ENCODE data around the gene STAT1. TPM values are rescaled to one million over a fixed set of nuclear protein-coding genes. Genes with fewer than 3 reads are reported as not detected.

STAT1 gene
- total RNA-seq, 1 experiment from 2014 or later = 73.4 TPM

DNA sequence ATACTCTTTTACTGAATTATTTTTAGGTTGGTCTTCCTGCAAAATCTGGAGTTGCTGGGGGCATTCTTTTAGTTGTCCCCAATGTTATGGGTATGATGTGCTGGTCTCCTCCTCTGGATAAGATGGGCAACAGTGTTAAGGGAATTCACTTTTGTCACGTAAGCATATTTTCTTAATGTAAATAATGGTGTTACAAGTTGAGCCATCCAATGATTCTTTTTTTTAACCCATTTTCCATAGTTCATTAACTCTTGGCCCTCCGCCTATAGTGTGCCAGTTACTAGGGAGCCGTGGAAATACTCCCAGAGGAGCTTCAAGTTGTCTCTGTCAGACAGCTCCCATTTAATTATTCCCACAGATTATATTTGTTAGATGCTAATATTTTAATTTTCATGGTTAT is 83.6 kb downstream of the STAT1 start:
- in situ Hi-C loops (cut with HindIII; ENCODE audit: low pct_unique_long_range_greater_than_20kb, low sequenced_read_pairs) = no loop called here
- Histone ChIP-seq H3K4me1 (ENCODE audit: control insufficient read depth, insufficient read depth, low read length) (no peaks in the 10 kb centered on the region), H3K9me3 (ENCODE audit: control insufficient read depth, insufficient read depth, low read depth, low read length) (no peaks in the 10 kb centered on the region), H3K4me3 (ENCODE audit: low read depth in 2 of 2, low read length in 2 of 2) (no peak overlapping the region), H3K27me3 (ENCODE audit: control insufficient read depth, insufficient read depth, low read length) (no peaks in the 10 kb centered on the region), H3K36me3 (ENCODE audit: control insufficient read depth, insufficient read depth, low read length) (peaks cover 28% of the 10 kb centered on the region), H3K27ac (ENCODE audit: low read length) (no peak overlapping the region)
- ChIA-PET POLR2A (no interaction called here), CTCF (no interaction called here)
- no TSS peak for BruUV-seq (replicated peaks)
- DNase-seq (ENCODE audit: low read depth, low spot score) = no peak
- intact Hi-C loops (cut with micrococcal nuclease; ENCODE audit: unreplicated experiment) = no loop called here
- no peak for ATAC-seq
- TF ChIP-seq SIN3A (IDR thresholded peaks at IDR 0.05; ENCODE audit: borderline replicate concordance, insufficient read depth, low read depth, low read length) (no peak), TCF7L2 (IDR thresholded peaks at IDR 0.05; ENCODE audit: low read depth, low read length) (no peak), POLR2AphosphoS5 (IDR thresholded peaks at IDR 0.05; ENCODE audit: low read depth, low read length) (no peak)
- TF ChIP-seq, protein P1, sequence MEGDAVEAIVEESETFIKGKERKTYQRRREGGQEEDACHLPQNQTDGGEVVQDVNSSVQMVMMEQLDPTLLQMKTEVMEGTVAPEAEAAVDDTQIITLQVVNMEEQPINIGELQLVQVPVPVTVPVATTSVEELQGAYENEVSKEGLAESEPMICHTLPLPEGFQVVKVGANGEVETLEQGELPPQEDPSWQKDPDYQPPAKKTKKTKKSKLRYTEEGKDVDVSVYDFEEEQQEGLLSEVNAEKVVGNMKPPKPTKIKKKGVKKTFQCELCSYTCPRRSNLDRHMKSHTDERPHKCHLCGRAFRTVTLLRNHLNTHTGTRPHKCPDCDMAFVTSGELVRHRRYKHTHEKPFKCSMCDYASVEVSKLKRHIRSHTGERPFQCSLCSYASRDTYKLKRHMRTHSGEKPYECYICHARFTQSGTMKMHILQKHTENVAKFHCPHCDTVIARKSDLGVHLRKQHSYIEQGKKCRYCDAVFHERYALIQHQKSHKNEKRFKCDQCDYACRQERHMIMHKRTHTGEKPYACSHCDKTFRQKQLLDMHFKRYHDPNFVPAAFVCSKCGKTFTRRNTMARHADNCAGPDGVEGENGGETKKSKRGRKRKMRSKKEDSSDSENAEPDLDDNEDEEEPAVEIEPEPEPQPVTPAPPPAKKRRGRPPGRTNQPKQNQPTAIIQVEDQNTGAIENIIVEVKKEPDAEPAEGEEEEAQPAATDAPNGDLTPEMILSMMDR (IDR thresholded peaks at IDR 0.05) = no peak
- TF ChIP-seq, protein P2, sequence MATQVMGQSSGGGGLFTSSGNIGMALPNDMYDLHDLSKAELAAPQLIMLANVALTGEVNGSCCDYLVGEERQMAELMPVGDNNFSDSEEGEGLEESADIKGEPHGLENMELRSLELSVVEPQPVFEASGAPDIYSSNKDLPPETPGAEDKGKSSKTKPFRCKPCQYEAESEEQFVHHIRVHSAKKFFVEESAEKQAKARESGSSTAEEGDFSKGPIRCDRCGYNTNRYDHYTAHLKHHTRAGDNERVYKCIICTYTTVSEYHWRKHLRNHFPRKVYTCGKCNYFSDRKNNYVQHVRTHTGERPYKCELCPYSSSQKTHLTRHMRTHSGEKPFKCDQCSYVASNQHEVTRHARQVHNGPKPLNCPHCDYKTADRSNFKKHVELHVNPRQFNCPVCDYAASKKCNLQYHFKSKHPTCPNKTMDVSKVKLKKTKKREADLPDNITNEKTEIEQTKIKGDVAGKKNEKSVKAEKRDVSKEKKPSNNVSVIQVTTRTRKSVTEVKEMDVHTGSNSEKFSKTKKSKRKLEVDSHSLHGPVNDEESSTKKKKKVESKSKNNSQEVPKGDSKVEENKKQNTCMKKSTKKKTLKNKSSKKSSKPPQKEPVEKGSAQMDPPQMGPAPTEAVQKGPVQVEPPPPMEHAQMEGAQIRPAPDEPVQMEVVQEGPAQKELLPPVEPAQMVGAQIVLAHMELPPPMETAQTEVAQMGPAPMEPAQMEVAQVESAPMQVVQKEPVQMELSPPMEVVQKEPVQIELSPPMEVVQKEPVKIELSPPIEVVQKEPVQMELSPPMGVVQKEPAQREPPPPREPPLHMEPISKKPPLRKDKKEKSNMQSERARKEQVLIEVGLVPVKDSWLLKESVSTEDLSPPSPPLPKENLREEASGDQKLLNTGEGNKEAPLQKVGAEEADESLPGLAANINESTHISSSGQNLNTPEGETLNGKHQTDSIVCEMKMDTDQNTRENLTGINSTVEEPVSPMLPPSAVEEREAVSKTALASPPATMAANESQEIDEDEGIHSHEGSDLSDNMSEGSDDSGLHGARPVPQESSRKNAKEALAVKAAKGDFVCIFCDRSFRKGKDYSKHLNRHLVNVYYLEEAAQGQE (IDR thresholded peaks at IDR 0.05; ENCODE audit: insufficient read depth in 1 of 2, low read depth in 2 of 2, low read length in 1 of 2) = no peak

DNA sequence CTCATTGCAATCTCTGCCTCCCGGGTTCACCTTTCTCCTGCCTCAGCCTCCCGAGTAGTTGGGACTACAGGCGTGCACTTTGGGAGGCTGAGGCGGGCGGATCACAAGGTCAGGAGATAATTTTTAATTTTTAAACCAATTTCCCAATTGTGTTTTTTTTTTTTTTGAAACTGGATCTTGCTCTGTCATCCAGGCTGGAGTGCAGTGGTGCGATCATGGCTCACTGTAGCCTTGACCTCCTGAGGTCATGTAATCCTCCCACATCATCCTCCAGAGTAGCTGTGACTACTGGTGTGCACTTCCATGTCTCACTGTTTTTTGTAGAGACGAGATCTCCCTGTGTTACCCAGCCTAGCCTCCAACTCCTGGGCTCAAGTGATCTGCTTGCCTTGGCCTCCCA is 84.1 kb downstream of the STAT1 start:
- DNase-seq (ENCODE audit: low read depth, low spot score) = no peak
- in situ Hi-C loops (cut with HindIII; ENCODE audit: low pct_unique_long_range_greater_than_20kb, low sequenced_read_pairs) = no loop called here
- POLR2A ChIA-PET = no interaction called here

More for the DNA sequence above, 84.1 kb downstream of the STAT1 start:
- intact Hi-C loops (cut with micrococcal nuclease; ENCODE audit: unreplicated experiment) = no loop called here
- H3K4me3 ChIP-seq (ENCODE audit: low read depth in 2 of 2, low read length in 2 of 2) = no peak overlapping the region
- no peak for ATAC-seq
- no TSS peak for BruUV-seq (replicated peaks)
- H3K4me1 ChIP-seq (ENCODE audit: control insufficient read depth, insufficient read depth, low read length) = no peaks in the 10 kb centered on the region
- no peaks in the 10 kb centered on the region for H3K9me3 ChIP-seq (ENCODE audit: control insufficient read depth, insufficient read depth, low read depth, low read length)
- TF ChIP-seq POLR2AphosphoS5 (IDR thresholded peaks at IDR 0.05; ENCODE audit: low read depth, low read length) = no peak
- no peak for TF ChIP-seq SIN3A (IDR thresholded peaks at IDR 0.05; ENCODE audit: borderline replicate concordance, insufficient read depth, low read depth, low read length)
- TF ChIP-seq, protein P1 (IDR thresholded peaks at IDR 0.05) = no peak
- TF ChIP-seq TCF7L2 (IDR thresholded peaks at IDR 0.05; ENCODE audit: low read depth, low read length) = no peak
- TF ChIP-seq, protein P2 (IDR thresholded peaks at IDR 0.05; ENCODE audit: insufficient read depth in 1 of 2, low read depth in 2 of 2, low read length in 1 of 2) = no peak
- no peaks in the 10 kb centered on the region for H3K27me3 ChIP-seq (ENCODE audit: control insufficient read depth, insufficient read depth, low read length)
- peaks cover 33% of the 10 kb centered on the region for H3K36me3 ChIP-seq (ENCODE audit: control insufficient read depth, insufficient read depth, low read length)
- no peak overlapping the region for H3K27ac ChIP-seq (ENCODE audit: low read length)
- CTCF ChIA-PET = no interaction called here
